ENCODE measurements around the gene SCYGR3.

SCYGR3 gene, protein sequence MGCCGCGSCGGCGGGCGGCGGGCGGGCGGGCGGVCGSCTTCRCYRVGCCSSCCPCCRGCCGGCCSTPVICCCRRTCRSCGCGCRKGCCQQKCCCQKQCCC

DNA sequence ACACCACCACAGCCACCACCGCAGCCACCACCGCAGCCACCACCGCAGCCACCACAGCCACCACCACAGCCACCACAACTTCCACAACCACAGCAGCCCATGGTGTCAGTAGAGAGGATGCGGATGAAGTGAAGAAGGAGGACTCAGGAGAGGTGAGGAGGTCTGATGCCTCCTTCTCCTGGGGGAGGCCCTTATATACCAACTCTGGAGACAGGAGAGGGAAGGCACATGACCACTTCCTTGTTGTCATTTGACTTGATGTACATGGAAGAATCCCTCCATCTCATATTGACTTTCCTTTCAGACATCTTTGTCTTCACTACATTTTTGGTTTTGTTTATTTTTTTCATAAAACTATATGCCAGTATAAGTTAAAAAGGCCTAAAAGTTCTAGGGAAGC lies at the start of gene SCYGR3:
SCYGR3 (minus strand) TSS at position 101 of the 400 bp plus-strand sequence; CDS start at position 101, 0 bp downstream.
- TF ChIP-seq, protein P1, sequence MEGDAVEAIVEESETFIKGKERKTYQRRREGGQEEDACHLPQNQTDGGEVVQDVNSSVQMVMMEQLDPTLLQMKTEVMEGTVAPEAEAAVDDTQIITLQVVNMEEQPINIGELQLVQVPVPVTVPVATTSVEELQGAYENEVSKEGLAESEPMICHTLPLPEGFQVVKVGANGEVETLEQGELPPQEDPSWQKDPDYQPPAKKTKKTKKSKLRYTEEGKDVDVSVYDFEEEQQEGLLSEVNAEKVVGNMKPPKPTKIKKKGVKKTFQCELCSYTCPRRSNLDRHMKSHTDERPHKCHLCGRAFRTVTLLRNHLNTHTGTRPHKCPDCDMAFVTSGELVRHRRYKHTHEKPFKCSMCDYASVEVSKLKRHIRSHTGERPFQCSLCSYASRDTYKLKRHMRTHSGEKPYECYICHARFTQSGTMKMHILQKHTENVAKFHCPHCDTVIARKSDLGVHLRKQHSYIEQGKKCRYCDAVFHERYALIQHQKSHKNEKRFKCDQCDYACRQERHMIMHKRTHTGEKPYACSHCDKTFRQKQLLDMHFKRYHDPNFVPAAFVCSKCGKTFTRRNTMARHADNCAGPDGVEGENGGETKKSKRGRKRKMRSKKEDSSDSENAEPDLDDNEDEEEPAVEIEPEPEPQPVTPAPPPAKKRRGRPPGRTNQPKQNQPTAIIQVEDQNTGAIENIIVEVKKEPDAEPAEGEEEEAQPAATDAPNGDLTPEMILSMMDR (IDR thresholded peaks at IDR 0.05; ENCODE audit: low read depth, low read length), result no peak
- DNase-seq (ENCODE audit: extremely low read depth, low read depth), result no peak

DNA sequence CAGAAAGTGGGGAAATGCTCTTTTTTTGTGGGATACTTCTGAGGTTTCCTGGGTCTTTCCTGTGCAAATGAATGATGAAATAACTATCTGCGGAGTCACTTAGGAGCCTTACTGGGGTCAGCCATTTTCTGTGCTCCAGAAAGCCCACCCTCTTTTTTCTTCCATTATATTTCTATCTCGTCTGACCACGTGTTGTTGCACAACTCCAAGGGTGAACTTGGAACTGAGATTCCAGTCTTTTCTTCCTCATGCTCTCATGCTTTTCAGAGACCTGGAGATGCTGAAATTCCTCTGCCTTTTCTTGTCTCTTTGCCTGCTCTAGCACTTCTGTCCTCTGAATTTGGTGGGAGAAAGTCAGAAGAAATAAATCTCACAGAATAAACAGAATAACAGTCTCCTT lies 47.2 kb upstream of the SCYGR3 start:
- DNase-seq (ENCODE audit: extremely low read depth, low read depth), result no peak
- TF ChIP-seq, protein P1 (IDR thresholded peaks at IDR 0.05; ENCODE audit: low read depth, low read length), result no peak

DNA sequence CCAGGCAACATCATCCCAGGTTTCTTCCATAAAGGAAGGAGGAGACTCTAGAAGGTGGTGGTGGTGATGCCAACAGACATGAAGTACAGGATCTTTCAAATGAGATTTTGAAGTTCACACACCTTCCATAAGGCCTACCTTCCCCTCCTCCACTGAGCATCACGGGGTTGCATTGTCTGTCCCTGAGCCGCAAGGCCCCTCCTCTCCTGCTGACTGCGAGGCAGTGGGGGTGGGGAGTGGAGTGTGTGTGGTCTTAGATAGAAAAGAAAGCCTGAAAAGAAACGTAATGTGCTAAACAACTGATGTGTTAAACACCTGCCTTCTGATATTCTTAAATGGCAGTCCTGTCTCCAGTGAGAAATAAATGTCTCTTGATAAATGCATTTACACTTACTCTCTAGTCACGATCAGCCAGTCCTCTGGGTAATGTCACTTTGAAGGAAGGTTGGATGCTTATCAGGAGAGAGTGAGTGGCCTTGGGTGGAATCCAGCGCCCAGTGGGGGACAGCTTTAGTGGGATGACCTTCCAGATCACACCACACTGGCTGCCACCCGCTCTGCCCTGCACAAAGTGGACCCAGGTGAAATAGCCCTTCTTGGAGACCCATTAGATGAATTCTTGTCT lies 46.5 kb upstream of the SCYGR3 start:
- no peak for DNase-seq (ENCODE audit: extremely low read depth, low read depth)
- TF ChIP-seq, protein P1 (IDR thresholded peaks at IDR 0.05; ENCODE audit: low read depth, low read length), result no peak

DNA sequence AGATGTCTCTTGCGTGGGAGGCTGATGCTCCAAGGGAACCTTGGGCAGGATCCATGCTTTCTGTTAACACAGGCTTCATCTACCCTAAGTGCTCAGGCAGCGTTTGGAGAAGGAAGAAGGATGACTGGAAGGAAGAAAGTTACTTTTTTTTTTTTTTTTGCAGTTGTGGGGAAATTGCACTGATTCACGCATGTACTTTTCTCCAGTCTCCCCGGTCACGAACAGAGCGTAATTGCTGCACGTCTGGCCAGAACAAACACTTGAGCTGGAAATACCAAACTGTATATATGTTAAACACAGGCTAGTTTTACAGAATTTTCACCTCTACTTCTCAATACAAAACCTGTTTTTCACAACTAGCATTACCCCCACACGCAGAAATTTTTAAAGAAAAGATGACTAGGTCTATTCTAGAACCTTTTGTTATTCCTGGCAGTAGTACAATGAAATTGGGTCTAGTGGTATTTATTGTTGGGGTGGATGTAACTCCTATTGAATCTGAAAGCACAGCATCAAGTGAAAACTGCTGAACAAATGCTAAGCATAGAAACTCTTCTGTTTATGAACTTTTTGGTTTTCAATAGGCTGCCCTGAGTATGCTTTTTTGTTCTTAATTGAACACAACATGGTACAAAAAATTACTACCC lies 42.7 kb upstream of the SCYGR3 start:
- TF ChIP-seq, protein P1 (IDR thresholded peaks at IDR 0.05; ENCODE audit: low read depth, low read length), result no peak
- no peak for DNase-seq (ENCODE audit: extremely low read depth, low read depth)

DNA sequence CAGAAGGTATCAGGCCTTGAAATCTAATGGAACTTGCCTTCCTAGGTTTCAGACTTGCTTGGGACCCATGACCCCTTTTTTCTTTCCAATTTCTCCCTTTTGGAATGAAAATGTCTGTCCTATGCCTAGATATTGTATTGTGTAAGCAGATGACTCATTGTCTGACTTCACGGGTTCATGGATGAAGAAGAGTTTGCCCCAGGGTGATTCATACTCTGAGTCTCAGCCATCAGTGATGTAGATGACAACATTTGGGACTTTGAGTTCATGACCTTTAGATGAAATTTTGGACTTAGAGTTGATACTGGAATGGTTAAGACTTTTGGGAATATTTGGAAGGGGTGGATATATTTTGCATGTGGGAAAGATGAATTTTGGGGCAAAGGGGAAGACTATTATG lies 40.8 kb upstream of the SCYGR3 start:
- TF ChIP-seq, protein P1 (IDR thresholded peaks at IDR 0.05; ENCODE audit: low read depth, low read length), result no peak
- DNase-seq (ENCODE audit: extremely low read depth, low read depth), result peak; percentile 34

DNA sequence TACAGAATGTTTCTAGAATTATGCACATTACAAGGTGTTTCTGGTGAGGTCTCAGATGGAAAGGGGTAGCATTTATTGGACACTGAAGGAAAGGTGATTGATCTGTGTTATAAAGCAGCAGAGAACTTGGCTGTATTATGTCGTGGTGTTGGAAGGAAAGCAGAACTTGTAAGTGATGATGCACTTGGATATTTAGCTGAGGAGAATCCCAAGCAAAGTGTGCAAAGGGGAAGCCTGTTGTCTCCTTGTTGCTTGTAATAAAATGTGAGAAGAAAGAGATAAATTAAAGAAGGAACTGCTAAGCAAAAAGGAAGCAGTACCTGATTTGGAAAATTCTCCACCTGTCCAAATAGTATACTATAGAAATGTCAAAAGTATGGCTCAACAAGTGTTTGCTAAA lies 39.8 kb upstream of the SCYGR3 start:
- TF ChIP-seq, protein P1 (IDR thresholded peaks at IDR 0.05; ENCODE audit: low read depth, low read length), result no peak
- DNase-seq (ENCODE audit: extremely low read depth, low read depth), result no peak

DNA sequence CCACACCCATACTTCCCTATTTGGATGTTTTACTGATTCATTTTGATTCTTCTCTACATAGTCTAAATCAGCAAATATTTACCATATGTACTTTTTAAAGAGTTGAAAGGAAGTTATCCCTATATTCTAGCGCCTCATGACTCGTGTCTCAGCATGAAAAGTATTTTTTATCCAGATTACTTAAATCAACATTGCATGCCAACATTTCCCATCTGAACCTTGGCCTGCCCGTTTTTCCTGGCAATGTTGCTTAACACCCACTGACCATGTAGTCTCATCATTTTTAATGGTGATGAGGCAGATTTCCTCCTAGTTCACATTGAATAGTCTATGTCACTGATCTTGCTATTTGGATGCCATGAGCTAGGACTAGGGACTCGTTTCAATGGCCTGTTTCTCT lies 38.8 kb upstream of the SCYGR3 start:
- TF ChIP-seq, protein P1 (IDR thresholded peaks at IDR 0.05; ENCODE audit: low read depth, low read length), result no peak
- peak; percentile 12 for DNase-seq (ENCODE audit: extremely low read depth, low read depth)
